ENCODE data around the gene CINP.
"Not testable (repeated sequence)": the region's sequence is repeated elsewhere in the genome, so short reads cannot be mapped to it uniquely, and the experiment has no call there.

Gene CINP

DNA sequence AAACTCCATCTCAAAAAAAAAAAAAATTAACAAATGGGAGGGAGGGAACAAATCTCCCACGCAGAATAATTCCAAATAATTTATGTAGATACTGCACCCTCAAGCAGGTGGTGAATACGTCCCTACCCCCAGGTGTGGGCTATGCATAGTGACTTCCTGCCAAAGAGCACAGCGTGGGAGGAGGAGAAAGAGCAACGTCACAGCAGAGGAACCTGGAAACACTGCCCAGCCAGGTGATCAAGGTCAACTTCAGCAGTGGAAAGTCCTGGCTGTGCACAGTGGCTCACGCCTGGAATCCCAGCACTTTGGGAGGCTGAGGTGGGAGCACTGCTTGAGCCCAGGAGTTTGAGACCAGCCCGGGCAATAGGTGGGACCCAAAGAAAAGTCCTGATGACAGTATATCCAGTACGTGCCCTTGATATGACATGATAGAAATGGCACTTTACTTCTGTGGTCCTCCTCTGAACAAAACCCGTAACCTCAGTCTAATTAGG lies 9.5 kb downstream of the CINP start:
- DNase-seq (ENCODE audit: low read depth) = no peak

DNA sequence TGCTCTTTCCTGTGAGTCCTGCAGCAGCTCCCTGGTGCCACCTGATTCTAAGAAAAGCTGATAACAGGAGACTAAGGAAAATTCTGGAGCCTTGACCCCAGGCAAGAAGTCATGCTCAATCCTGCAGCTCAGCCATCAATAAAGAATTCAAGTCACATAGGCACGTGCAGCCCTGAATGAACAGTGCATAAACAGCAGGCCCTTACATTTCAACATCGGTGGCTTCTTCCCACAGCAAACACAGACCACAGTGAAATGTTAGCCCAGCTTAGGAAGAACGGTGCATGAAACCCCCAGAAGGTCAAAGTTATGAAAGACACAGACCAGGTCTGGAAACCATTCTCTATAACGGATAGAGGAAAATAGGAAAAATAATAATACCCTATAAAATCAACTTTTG lies 10.5 kb downstream of the CINP start:
- no peak for DNase-seq (ENCODE audit: low read depth)

- DNase-seq (ENCODE audit: low read depth) = not testable (repeated sequence)
Measured at GRCh38 chr14:102351593-102351992, 11.1 kb downstream of the CINP start.

GRCh38 chr14:102351023-102351422 lies 11.7 kb downstream of the CINP start:
- DNase-seq (ENCODE audit: low read depth) = no peak

DNA sequence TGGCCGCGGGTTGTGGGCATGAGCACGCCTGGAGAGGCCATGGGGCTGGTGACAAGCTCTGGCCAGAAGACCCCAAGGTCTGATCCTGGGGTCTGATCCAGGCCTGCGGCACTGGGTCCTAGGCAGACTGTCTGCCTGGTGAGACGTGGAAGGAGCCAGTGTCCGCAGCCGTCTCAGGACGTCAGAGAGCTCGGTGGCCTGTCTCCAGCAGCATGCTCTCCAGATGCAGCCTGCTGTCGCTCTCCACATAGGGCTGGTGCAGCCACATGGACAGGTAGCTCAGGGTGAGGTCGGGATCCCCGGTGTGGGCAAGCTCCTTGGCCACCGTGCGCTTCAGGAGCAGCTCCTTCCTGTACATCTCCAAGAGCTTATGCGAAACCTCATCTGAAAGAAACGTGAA lies 14.3 kb downstream of the CINP start:
- no peak for DNase-seq (ENCODE audit: low read depth)

GRCh38 chr14:102346645-102347044 lies 16.0 kb downstream of the CINP start:
- no peak for DNase-seq (ENCODE audit: low read depth)

GRCh38 chr14:102345232-102345631 lies 17.5 kb downstream of the CINP start:
- no peak for DNase-seq (ENCODE audit: low read depth)

GRCh38 chr14:102344485-102344884 lies 18.2 kb downstream of the CINP start:
- DNase-seq (ENCODE audit: low read depth) = no peak

DNA sequence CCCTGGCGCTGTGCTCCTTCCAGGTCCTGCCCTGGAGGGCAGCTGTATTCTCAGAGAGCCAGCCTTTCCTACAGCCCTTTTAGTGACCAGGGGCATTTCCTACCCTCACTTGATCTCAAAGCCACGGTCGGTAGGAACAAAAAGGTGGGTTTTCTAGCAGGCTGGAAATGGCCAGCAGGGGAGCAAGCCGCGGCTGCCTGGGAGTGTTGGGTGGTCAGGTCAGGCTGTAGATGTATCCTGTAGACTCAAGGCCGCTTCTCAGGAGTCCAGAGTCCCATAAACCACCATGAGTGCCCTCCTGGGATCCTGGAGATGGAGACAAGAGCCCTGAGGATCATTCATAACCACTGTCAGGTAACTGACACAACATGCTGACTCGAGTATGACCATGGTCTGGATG lies 18.6 kb downstream of the CINP start:
- no peak for DNase-seq (ENCODE audit: low read depth)

DNA sequence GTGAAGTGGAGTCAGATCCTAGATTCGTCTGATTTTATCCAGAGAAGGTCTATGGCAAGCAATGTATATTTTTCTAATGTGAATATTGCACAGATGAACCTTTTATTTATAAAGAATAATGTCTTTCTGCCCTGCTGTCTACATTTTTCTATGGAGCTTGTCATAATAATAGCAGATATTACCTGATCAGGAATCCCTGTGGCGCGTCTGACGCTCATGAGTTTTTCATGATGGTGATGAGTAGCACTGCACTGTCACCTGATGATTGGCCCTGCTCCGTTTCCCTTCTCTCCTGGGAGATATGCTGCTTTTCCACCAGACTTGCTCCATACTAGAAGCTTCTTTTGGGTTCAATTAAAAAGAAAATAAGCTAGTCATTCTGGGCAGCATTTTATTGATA lies 20.5 kb downstream of the CINP start:
- no peak for DNase-seq (ENCODE audit: low read depth)

GRCh38 chr14:102341566-102341965 lies 21.1 kb downstream of the CINP start:
- DNase-seq (ENCODE audit: low read depth) = no peak

DNA sequence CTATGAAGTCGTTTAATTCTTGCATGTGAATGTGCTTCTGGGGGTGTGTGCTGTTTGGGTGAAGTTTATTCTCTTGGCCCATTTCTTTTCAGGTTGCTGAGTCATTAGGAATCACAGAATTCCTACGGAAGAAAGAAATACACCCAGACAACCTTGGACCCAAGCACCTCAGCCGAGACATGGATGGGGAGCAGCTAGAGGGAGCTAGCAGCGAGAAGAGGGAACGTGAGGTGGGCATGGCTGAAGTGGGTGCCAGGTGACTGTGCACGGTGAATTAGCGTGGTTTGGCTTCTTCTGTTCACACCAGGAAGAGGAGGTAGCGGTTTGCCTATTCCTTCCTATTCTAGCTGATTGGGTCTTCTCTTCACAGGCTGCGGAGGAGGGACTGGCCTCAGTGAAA lies 24.0 kb downstream of the CINP start:
- no peak for DNase-seq (ENCODE audit: low read depth)

DNA sequence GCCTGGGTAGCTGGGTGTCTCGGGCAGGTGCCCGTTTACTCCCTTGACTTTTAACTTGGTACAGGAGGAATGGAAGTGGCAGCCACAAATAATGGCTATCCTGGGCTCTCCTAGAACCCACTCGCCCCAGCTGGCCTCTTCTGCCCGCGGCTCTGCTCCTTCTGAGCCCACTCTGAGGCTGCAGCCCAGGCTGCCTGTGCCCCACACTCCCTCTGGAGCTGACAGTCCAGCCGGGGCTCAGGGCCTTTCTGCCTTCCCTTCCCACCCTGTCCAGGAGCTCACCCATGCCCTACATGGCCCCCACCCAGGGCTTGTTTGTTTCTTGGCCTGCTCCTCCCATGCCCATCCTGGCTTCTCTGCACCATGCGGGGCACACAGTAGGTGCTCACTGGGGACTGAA lies 27.5 kb downstream of the CINP start:
- DNase-seq (ENCODE audit: low read depth) = no peak

DNA sequence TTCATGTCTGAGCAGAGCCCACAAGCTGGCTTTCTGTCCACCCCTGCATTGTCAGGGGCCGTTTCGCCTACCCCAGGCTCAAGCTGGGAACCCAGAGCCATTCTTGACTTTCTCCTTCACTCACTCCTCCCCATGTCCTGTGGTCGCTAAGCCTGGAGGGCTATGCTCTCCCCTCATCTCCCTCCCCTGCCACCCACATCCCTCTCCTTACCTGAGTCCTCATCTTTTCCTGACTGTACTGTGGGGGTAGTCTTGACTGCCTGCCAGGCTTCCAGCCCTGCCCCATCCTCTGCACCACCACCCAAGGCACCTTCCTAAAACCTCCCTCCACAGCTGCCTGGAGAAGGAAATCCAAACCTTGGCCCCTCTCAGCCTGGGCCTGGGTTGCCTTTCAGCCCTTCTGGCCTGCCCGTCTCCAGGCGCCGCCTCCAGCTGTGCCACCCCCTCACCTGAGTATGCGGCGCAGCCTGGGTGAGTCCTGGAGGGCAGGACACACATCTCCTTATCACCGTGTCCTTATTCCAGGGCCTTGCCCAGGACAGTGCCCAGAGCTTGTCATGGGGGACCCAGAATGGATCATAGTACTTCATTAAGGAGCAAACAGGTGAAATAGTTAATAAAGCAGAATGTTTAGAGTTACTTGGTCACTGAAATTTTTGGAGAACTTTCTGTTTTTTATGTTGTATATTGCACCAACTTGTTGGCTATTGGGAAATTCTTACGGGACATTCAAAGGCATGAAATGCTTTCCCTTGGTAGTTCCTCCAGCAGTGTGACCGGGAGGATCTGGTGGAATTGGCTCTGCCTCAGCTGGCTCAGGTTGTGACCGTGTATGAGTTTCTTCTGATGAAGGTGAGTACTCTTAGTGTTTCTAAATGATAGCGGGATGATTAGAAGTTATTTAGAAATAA lies 28.6 kb downstream of the CINP start:
- DNase-seq (ENCODE audit: low read depth) = no peak

- DNase-seq (ENCODE audit: low read depth) = no peak
Measured at GRCh38 chr14:102333390-102333789, 29.3 kb downstream of the CINP start.

- no peak for DNase-seq (ENCODE audit: low read depth)
Measured at GRCh38 chr14:102330806-102331205, 31.9 kb downstream of the CINP start.

DNA sequence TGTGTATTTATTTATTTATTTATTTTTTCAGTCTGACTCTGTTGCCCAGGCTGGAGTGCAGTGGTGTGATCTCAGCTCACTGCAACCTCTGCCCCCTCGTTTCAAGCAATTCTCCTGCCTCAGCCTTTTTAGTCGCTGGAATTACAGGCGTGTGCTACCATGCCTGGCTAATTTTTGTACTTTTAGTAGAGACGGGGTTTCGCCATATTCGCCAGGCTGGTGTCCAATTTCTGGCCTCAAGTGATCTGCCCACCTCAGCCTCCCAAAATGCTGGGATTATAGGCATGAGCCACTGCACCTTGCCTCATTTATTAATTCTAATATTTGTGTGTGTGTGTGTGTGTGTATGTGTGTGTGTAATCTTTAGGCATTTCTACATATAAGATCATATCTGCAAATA lies 33.3 kb downstream of the CINP start:
- not testable (repeated sequence) for DNase-seq (ENCODE audit: low read depth)

DNA sequence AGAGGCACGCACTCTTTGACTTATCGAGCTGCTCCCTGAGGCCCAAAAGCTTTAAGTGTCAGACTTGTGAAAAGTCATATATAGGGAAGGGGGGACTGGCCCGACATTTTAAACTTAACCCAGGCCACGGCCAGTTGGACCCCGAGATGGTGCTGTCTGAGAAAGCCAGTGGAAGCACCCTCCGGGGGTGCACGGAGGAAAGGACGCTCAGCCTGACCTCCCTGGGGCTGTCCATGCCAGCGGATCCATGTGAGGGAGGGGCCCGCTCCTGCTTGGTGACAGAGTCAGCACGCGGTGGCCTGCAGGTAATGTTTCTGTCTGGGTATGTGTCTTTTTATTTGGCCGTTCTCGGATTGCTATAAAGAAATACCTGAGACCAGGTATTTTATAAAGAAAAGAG lies 36.1 kb downstream of the CINP start:
- no peak for DNase-seq (ENCODE audit: low read depth)

GRCh38 chr14:102325791-102326345 lies 36.8 kb downstream of the CINP start:
- DNase-seq (ENCODE audit: low read depth) = no peak

DNA sequence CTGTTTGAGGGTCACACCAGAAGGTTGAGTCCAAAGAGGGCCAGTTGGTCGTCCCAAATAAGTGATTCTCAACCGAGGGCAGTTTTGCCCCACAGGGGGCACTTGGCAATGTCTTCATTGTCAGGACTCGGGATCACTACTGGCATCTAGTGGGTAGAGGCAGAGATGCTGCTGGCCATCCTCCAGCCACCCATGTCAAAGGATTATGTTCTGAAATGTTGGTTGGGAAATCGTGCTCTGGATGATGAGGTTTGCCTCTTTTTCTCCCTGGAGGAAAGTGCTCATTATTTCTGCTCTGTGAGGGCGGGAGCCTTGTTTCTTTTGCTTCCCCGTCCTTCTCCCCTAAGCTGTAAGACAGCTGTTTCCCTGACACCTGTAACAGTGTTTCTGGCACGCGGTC lies 39.6 kb downstream of the CINP start:
- DNase-seq (ENCODE audit: low read depth) = no peak

GRCh38 chr14:102321456-102322422 lies 41.0 kb downstream of the CINP start:
- DNase-seq (ENCODE audit: low read depth) = no peak

GRCh38 chr14:102320671-102321455 lies 41.8 kb downstream of the CINP start:
- DNase-seq (ENCODE audit: low read depth) = no peak

All from HS-27A (cell line).